ENCODE data around the gene MRPL55. TPM values are rescaled to one million over a fixed set of nuclear protein-coding genes. Genes with fewer than 3 reads are reported as not detected.
A peak's percentile ranks its signal among the peaks of the same experiment; 100 is the strongest.

MRPL55 gene
- polyA plus RNA-seq, 1 experiment = 80.8 TPM

- CTCF ChIA-PET = no interaction called here
- no peaks in the 10 kb centered on the region for H3K27me3 ChIP-seq (ENCODE audit: control insufficient read depth, insufficient read depth, low read length)
- TF ChIP-seq CTCF (IDR thresholded peaks at IDR 0.05; ENCODE audit: insufficient read depth, low read depth, low read length) = no peak
- H3K4me3 ChIP-seq (ENCODE audit: low read depth, low read length) = peak overlapping the region; percentile 99
- no peak for DNase-seq (ENCODE audit: low read depth)
- peaks cover 13% of the 10 kb centered on the region for H3K36me3 ChIP-seq (ENCODE audit: control insufficient read depth, insufficient read depth, low read length)
- POLR2A ChIA-PET = no interaction called here
Observed at GRCh38 chr1:228108742-228109072, 392 bp downstream of the MRPL55 start.

GRCh38 chr1:228108055-228108690 is 926 bp downstream of the MRPL55 start:
- POLR2A ChIA-PET = no interaction called here
- DNase-seq (ENCODE audit: low read depth) = no peak
- H3K36me3 ChIP-seq (ENCODE audit: control insufficient read depth, insufficient read depth, low read length) = peaks cover 13% of the 10 kb centered on the region
- H3K4me3 ChIP-seq (ENCODE audit: low read depth, low read length) = peak overlapping the region; percentile 99
- no peaks in the 10 kb centered on the region for H3K27me3 ChIP-seq (ENCODE audit: control insufficient read depth, insufficient read depth, low read length)
- CTCF ChIA-PET = no interaction called here
- no peak for TF ChIP-seq CTCF (IDR thresholded peaks at IDR 0.05; ENCODE audit: insufficient read depth, low read depth, low read length)

- H3K4me3 ChIP-seq (ENCODE audit: low read depth, low read length) = no peak overlapping the region
- no peak for DNase-seq (ENCODE audit: low read depth)
- H3K27me3 ChIP-seq (ENCODE audit: control insufficient read depth, insufficient read depth, low read length) = no peaks in the 10 kb centered on the region
- ChIA-PET CTCF (no interaction called here), POLR2A (no interaction called here)
- no peak for TF ChIP-seq CTCF (IDR thresholded peaks at IDR 0.05; ENCODE audit: insufficient read depth, low read depth, low read length)
- peaks cover 13% of the 10 kb centered on the region for H3K36me3 ChIP-seq (ENCODE audit: control insufficient read depth, insufficient read depth, low read length)
Observed at GRCh38 chr1:228107636-228108035, 1.5 kb downstream of the MRPL55 start.

GRCh38 chr1:228106800-228107054 is 2.4 kb downstream of the MRPL55 start:
- POLR2A ChIA-PET = no interaction called here

More at GRCh38 chr1:228106800-228107054, 2.4 kb downstream of the MRPL55 start:
- Histone ChIP-seq H3K36me3 (ENCODE audit: control insufficient read depth, insufficient read depth, low read length) (peaks cover 13% of the 10 kb centered on the region), H3K27me3 (ENCODE audit: control insufficient read depth, insufficient read depth, low read length) (no peaks in the 10 kb centered on the region), H3K4me3 (ENCODE audit: low read depth, low read length) (no peak overlapping the region)
- DNase-seq (ENCODE audit: low read depth) = no peak
- CTCF ChIA-PET = interaction anchor here (1.0 to 2.2 kb wide), 2 partner anchors 16 to 19 kb away, joined by 3 to 5 read pairs; no protein-coding TSS in a partner anchor
- no peak for TF ChIP-seq CTCF (IDR thresholded peaks at IDR 0.05; ENCODE audit: insufficient read depth, low read depth, low read length)
